Naive B cell (primary cell): ENCODE measurements around the gene ABCC8. TPM values are rescaled to one million over a fixed set of nuclear protein-coding genes. Genes with fewer than 3 reads are reported as not detected.

Source experiments
- ATAC-seq, 2 donors: fragments of 150-1000 bp; cut with Tn5 transposase; 2 replicates each; pipeline ENCODE4 v1.10.0; 2021; ENCODE audit warnings: low read depth in 2 of 2, mild to moderate bottlenecking in 2 of 2, moderate library complexity in 2 of 2
- DNase-seq: peaks from one replicate; pipeline ENCODE4 v3.0.0; 2022
- H3K27ac Mint-ChIP-seq, 6 donors: one replicate each; pipeline ENCODE4 v1.8.0; 2020 to 2022; ENCODE audit warnings: mild to moderate bottlenecking in 6 of 6, mixed read lengths in 6 of 6, moderate library complexity in 5 of 6, inconsistent platforms in 2 of 6
- H3K27me3 Mint-ChIP-seq, 3 donors: one replicate each; pipeline ENCODE4 v1.8.0; 2021 to 2022; ENCODE audit warnings: mixed read lengths in 3 of 3, mild to moderate bottlenecking in 1 of 3
- H3K36me3 Mint-ChIP-seq, 2 donors: one replicate each; pipeline ENCODE4 v1.8.0; 2020 to 2022; ENCODE audit warnings: mixed read lengths in 2 of 2, inconsistent platforms in 1 of 2, mild to moderate bottlenecking in 1 of 2
- H3K4me1 Mint-ChIP-seq, 3 donors: one replicate each; pipeline ENCODE4 v1.8.0; 2020 to 2022; ENCODE audit warnings: mixed read lengths in 3 of 3, inconsistent platforms in 1 of 3, mild to moderate bottlenecking in 1 of 3, moderate library complexity in 1 of 3
- H3K4me3 Mint-ChIP-seq, 8 donors: one replicate each; pipeline ENCODE4 v1.8.0; 2020 to 2022; ENCODE audit warnings: mild to moderate bottlenecking in 8 of 8, mixed read lengths in 8 of 8, moderate library complexity in 8 of 8, inconsistent platforms in 2 of 8
- H3K9me3 Mint-ChIP-seq, 7 donors: one replicate each; pipeline ENCODE4 v1.8.0; 2020 to 2022; ENCODE audit warnings: mixed read lengths in 7 of 7, mild to moderate bottlenecking in 5 of 7, inconsistent platforms in 2 of 7, moderate library complexity in 1 of 7
- polyA plus RNA-seq, 6 donors: library from polyadenylated mRNA; unstranded; fragments of 300-500 nt; fragmentation: Illumina TruSeq; gene quantifications; one replicate each; pipeline ENCODE4 v1.2.3, GENCODE V29; 2021; ENCODE audit warnings: low read depth in 6 of 6

The ABCC8 gene
- not detected for polyA plus RNA-seq

DNA sequence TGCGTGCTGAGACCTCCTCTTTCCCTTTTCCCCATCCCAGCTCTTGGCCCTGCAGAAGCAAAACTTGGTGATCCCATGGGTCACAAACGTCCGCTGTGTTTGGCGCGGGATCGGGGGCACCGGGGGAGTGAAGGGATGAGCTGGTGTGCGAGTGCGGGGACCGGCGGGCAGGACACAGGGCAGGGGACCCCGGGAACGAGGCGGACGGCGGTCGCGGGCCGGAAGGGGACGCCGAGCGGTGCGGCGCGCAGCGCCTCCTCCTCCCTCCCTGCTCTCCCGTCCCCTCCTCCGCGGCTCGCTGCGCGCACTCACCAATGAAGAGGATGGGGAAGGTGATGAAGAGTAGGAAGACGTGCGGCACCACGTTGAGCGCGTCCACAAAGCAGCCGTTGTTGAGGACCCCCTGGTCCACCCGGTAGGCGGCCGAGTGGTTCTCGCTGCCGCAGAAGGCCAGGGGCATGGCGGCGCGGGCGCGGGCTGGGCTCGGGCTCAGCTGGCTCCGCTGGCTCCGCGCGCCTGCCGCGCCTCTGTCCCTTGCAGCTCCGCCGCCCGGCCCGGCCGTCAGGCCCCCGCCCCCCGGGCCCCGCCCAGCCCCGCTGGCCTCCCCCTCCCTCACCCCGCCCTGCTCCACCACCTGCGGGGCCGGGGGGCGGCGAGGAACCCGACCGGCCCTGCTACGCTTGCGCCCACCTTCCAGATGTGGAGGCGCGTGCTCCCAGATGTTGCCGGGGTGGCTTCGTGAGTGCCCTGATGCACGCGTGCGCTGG lies at the start of gene ABCC8:
TSS of gene ABCC8 (minus strand) at position 529 of the 767 bp plus-strand sequence. CDS start at position 460, 69 bp downstream.
- peak within 1 kb of the TSS in 4 of 8 donors; percentile 17 to 54 (median 37) for H3K4me3 Mint-ChIP-seq
- H3K4me1 Mint-ChIP-seq: peaks cover 0 to 4% (median 2%) of the 10 kb centered on the region in 3 donors

DNA sequence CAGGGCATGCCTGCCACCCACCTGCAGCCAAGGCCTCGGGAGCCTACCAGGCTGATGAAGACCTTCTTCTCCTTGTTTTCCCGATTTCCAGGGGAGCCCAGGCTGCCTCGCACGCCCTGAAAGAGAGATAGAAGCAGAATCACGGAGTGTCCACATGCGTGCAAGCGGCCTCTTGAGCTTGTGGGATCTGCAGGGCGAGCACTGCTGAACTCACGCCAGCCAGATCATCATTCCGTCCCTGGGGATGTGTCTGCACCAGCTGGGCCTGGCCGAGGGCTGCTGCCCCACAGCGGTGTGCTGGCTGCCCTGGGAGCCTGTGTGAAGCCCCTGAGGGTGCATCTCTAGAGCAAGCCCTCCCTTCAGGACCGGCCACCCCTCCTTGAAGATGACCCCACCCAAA lies 49.7 kb upstream of the ABCC8 start:
- no peaks in the 10 kb centered on the region for H3K36me3 Mint-ChIP-seq
- H3K27me3 Mint-ChIP-seq: peaks cover 4 to 19% (median 18%) of the 10 kb centered on the region in 3 donors
- no peaks in the 10 kb centered on the region for H3K9me3 Mint-ChIP-seq
- no peak overlapping the region for H3K27ac Mint-ChIP-seq
- no peaks in the 10 kb centered on the region for H3K4me1 Mint-ChIP-seq
- H3K4me3 Mint-ChIP-seq: no peak overlapping the region
- ATAC-seq (no peak), DNase-seq (no peak)

More for the DNA sequence above, at the start of gene ABCC8:
- H3K27me3 Mint-ChIP-seq: peaks cover 48 to 88% (median 73%) of the 10 kb centered on the region in 3 donors
- ATAC-seq (no peak), DNase-seq (no peak)
- H3K9me3 Mint-ChIP-seq: no peaks in the 10 kb centered on the region
- no peaks in the 10 kb centered on the region for H3K36me3 Mint-ChIP-seq
- peak within 1 kb of the TSS in 1 of 6 donors; percentile 7 for H3K27ac Mint-ChIP-seq

- no peak for ATAC-seq
- no peak for DNase-seq
- H3K4me3 Mint-ChIP-seq: no peak overlapping the region
- peaks cover 4 to 24% (median 18%) of the 10 kb centered on the region in 3 donors for H3K27me3 Mint-ChIP-seq
- no peaks in the 10 kb centered on the region for H3K36me3 Mint-ChIP-seq
- H3K9me3 Mint-ChIP-seq: no peaks in the 10 kb centered on the region
- H3K27ac Mint-ChIP-seq: no peak overlapping the region
- H3K4me1 Mint-ChIP-seq: no peaks in the 10 kb centered on the region
Observed at GRCh38 chr11:17525570-17525969, 48.9 kb upstream of the ABCC8 start.

GRCh38 chr11:17524221-17524620 lies 47.6 kb upstream of the ABCC8 start:
- peaks cover 2 to 20% (median 18%) of the 10 kb centered on the region in 3 donors for H3K27me3 Mint-ChIP-seq
- DNase-seq: no peak
- no peak overlapping the region for H3K27ac Mint-ChIP-seq
- H3K36me3 Mint-ChIP-seq: no peaks in the 10 kb centered on the region
- no peaks in the 10 kb centered on the region for H3K9me3 Mint-ChIP-seq
- ATAC-seq: no peak
- H3K4me1 Mint-ChIP-seq: no peaks in the 10 kb centered on the region
- no peak overlapping the region for H3K4me3 Mint-ChIP-seq

GRCh38 chr11:17522655-17523054 lies 46.0 kb upstream of the ABCC8 start:
- no peaks in the 10 kb centered on the region for H3K4me1 Mint-ChIP-seq
- DNase-seq: no peak
- no peak for ATAC-seq
- H3K4me3 Mint-ChIP-seq: no peak overlapping the region
- H3K36me3 Mint-ChIP-seq: no peaks in the 10 kb centered on the region
- H3K27ac Mint-ChIP-seq: no peak overlapping the region
- H3K27me3 Mint-ChIP-seq: peaks cover 0 to 19% (median 18%) of the 10 kb centered on the region in 3 donors
- H3K9me3 Mint-ChIP-seq: no peaks in the 10 kb centered on the region

GRCh38 chr11:17521106-17521900 lies 44.7 kb upstream of the ABCC8 start:
- H3K36me3 Mint-ChIP-seq: no peaks in the 10 kb centered on the region
- no peak for DNase-seq
- H3K4me1 Mint-ChIP-seq: no peaks in the 10 kb centered on the region
- H3K4me3 Mint-ChIP-seq: peak overlapping the region in 1 of 8 donors; percentile 78
- no peak for ATAC-seq
- peaks cover 0 to 21% (median 15%) of the 10 kb centered on the region in 3 donors for H3K27me3 Mint-ChIP-seq
- no peaks in the 10 kb centered on the region for H3K9me3 Mint-ChIP-seq
- H3K27ac Mint-ChIP-seq: no peak overlapping the region

DNA sequence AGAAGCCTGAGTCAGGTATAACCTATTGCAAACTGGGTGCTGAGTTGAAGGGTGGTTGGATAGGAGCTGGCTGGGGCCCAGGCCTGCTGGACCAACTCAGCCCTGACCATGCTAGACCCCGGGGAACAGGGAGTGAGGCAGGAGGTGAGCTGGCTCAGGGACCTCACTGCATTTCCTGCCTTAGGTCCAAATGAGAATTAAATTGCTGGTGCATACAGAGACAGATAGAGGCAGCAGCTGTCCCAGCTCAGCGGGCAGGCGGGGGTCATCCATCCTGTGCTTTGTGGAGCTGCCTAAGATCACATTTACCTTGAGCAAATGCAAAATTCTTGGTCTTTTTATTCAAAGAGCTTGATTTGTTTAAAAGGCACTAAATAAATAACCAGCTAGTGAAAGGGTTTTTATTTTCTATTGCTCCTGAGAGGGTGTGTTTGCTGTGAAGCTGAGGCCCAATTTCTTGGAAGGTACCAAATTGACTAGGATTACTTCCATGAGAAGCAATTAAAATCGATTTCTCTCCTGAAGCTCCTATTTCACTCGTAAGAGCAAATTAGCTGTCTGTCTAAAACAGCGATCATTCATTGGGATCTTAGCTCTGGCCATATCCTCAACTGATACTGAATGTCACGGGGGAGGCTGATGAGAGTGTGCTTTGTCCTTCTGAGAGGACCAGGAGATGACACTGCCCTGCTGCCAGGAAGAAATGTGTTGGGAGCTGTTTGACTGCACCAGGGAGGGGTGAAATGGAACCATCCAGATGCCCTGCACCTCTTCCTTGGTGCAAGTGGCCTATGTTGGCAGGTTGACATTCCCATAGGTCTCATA lies 42.6 kb upstream of the ABCC8 start:
- Mint-ChIP-seq H3K9me3 (no peaks in the 10 kb centered on the region), H3K27me3 (peaks cover 1 to 21% (median 3%) of the 10 kb centered on the region in 3 donors), H3K27ac (no peak overlapping the region), H3K36me3 (no peaks in the 10 kb centered on the region), H3K4me1 (no peaks in the 10 kb centered on the region), H3K4me3 (no peak overlapping the region)
- ATAC-seq: no peak
- no peak for DNase-seq

DNA sequence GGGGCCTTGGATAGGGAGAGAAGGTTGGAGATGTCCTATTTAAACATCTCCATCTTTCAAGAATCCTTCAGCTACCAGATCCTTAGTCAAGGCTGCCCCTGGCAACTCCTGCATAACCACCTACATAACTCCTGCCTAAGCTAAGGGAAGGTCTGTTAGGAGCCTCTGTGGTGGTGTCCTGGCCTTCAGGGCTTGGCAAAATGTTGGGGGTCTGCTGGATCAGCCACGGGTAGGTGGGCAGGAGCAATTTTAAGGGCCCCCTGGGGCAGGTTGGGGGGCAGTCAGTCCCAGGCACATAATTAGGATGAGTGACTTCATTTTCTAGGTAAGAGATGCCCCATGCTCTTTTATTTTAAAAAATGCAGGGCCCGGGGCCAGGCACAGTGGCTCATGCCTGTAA lies 41.7 kb upstream of the ABCC8 start:
- no peak overlapping the region for H3K27ac Mint-ChIP-seq
- no peaks in the 10 kb centered on the region for H3K36me3 Mint-ChIP-seq
- ATAC-seq (no peak), DNase-seq (no peak)
- H3K4me1 Mint-ChIP-seq: no peaks in the 10 kb centered on the region
- H3K9me3 Mint-ChIP-seq: no peaks in the 10 kb centered on the region
- H3K27me3 Mint-ChIP-seq: peaks cover 3 to 21% (median 6%) of the 10 kb centered on the region in 3 donors
- no peak overlapping the region for H3K4me3 Mint-ChIP-seq

DNA sequence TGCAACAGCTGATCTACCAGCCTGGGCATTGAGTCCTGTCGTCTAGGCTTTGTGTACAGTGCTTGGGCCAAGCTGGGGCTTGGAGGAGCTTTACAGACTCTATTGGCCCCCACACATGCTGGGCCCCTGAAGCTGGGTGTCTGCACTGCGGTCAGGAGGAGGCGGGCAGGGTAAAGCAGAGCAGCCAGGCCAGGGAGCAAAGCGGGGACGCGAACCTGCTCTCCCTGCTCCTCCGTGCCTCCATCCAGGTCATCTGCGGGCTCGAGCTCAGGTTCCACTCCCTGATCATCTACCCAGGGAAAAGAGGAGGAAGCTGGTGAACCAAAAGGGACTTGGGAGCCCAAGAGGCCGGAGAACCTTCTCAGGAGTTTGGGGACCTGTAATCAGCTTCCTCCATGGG lies 40.5 kb upstream of the ABCC8 start:
- Mint-ChIP-seq H3K36me3 (no peaks in the 10 kb centered on the region), H3K4me1 (no peaks in the 10 kb centered on the region), H3K27me3 (peaks cover 7 to 25% (median 15%) of the 10 kb centered on the region in 3 donors), H3K9me3 (no peaks in the 10 kb centered on the region), H3K27ac (no peak overlapping the region), H3K4me3 (no peak overlapping the region)
- no peak for DNase-seq
- ATAC-seq: no peak

- Mint-ChIP-seq H3K4me3 (no peak overlapping the region), H3K36me3 (no peaks in the 10 kb centered on the region), H3K27ac (peak overlapping the region in 1 of 6 donors; percentile 26), H3K9me3 (no peaks in the 10 kb centered on the region), H3K4me1 (no peaks in the 10 kb centered on the region), H3K27me3 (peaks cover 7 to 25% (median 15%) of the 10 kb centered on the region in 3 donors)
- ATAC-seq (no peak), DNase-seq (no peak)
Observed at GRCh38 chr11:17516551-17517150, 40.0 kb upstream of the ABCC8 start.

- no peaks in the 10 kb centered on the region for H3K36me3 Mint-ChIP-seq
- H3K27me3 Mint-ChIP-seq: peaks cover 11 to 20% (median 15%) of the 10 kb centered on the region in 3 donors
- no peak overlapping the region for H3K27ac Mint-ChIP-seq
- H3K9me3 Mint-ChIP-seq: no peaks in the 10 kb centered on the region
- ATAC-seq (no peak), DNase-seq (no peak)
- H3K4me1 Mint-ChIP-seq: no peaks in the 10 kb centered on the region
- H3K4me3 Mint-ChIP-seq: no peak overlapping the region
Observed at GRCh38 chr11:17515443-17516176, 39.0 kb upstream of the ABCC8 start.

GRCh38 chr11:17514476-17514875 lies 37.8 kb upstream of the ABCC8 start:
- Mint-ChIP-seq H3K27me3 (peaks cover 15 to 19% (median 16%) of the 10 kb centered on the region in 3 donors), H3K4me1 (no peaks in the 10 kb centered on the region), H3K36me3 (no peaks in the 10 kb centered on the region), H3K9me3 (no peaks in the 10 kb centered on the region), H3K27ac (no peak overlapping the region), H3K4me3 (no peak overlapping the region)
- no peak for ATAC-seq
- no peak for DNase-seq
